GM21825 (cell line): ENCODE data around the gene SEMA3E.

Experiments used
- ATAC-seq: cut with Tn5 transposase; IDR thresholded peaks from one replicate; pipeline ENCODE4 v1.9.1; 2021; ENCODE audit warnings: mild to moderate bottlenecking, moderate library complexity; ENCODE audit not compliant: unreplicated experiment

Gene SEMA3E

DNA sequence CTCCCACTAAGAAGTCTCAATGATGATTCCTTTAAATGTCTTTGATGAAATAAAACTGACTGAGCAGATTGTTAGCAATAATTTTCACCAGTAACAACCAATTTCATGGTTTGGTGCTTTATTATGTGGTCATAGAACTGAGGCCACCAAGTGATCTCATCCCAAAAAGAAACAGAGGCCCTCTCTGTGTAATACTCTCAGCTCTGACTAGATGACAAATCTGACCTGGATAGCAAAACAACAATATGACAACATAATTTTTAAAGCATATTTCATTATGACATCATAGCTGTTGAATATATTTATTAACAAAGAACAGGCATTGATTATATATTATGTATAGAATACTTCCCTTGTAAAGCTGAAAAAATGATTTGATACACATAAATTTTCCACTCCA is 5.9 kb downstream of the SEMA3E start:
- no peak for ATAC-seq

DNA sequence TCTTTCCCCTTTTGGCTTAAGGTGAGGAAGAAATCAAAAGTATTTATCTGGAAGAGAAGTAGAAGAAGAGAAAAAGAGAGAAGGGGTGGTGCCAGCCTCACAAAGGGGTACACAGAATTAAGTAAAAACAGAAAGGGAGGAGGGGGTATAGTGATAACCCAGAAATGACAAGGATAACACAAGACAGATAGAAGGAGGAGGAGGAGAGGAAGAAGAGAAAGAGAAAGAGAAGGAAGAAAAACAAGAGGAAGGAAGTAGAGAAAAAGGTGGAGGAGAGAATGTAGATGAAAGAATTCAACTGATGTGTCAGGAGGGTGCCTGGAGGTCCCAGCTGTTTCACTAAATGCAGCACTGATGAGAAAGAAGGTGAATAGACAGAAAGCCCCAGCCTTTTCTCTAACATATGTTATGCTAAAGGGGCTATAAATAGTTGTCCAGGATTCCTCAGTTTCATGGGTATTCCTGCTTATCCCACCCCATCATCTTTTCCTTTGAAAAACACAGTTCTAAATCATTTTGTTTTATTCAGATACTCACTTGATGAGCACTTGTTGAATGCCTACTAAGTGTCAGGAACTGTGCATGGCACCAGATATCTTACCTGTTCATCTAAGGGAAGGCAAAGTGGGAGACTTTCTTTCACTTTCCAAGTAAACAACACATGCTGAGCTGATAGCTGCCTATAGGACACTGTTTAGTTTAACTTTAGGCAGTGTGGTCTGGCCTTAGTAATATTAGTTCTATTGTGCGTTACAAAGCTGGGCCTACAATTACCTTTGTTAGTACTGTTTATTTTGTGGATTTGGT is 8.0 kb downstream of the SEMA3E start:
- no peak for ATAC-seq

DNA sequence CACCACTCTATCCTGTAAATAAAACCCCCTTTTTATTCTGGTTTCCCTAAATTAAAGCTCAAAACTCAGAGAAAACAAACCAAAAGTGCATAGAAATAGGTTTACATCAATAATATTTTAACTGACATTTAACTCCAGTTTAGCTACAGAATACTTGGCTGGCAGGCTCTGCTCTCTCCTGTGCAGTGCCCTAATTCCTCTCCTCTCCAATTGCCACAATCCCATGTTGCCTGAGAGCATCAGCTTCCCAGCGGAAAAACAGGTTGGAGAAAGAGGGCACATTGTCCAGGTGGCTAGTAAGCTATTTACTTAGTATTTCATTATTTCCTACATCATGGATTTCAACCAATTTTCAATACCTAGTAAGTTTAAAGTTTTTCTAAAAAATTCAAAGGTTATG is 8.7 kb downstream of the SEMA3E start:
- ATAC-seq = no peak

DNA sequence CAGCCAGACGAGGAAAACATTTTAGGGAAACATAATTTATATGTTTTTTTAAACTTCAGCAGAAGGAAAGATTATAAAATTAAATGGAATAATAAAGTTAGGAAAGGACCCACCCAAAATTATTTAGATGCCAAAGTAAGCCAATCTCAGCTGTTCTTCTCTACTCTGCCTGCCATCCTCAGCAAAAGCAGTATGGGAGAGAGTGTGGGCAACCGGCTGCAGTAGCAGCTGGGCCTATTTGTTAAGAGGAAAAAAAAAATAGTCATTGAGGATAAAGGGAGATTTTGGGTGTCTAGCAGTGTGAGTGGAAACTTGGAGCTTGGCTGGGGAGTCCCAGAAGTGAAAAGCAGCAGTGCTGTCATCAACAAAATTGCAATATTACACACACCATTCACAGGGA is 15.4 kb downstream of the SEMA3E start:
- ATAC-seq = no peak

DNA sequence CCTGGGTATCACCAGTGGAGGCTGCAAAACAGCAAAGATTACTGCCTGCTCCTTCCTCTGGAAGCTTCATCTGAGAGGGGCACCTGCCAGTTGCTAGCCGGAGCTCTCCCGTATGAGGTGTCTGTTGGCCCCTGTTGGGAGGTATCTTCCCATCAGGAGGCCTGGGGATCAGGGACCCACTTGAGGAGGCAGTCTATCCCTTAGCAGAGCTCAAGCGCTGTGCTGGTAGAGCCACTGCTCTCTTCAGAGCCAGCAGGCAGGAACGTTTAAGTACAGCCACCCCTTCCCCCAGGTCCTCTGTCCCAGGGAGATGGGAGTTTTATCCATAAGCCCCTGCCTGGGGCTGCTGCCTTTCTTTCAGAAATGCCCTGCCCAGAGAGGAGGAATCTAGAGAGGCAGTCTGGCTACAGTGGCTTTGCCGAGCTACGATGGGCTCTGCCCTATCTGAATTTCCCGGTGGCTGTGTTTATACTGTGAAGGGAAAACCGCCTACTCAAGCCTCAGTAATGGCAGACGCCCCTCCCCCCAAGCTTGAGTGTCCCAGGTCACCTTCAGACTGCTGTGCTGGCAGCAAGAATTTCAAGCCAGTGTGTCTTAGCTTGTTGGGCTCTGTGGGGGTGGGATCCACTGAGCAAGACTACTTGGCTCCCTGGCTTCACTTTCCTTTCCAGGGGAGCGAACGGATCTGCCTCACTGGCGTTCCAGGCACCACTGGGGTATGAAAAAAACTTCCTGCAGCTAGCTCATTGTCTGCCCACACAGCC is 19.6 kb downstream of the SEMA3E start:
- ATAC-seq = no peak

DNA sequence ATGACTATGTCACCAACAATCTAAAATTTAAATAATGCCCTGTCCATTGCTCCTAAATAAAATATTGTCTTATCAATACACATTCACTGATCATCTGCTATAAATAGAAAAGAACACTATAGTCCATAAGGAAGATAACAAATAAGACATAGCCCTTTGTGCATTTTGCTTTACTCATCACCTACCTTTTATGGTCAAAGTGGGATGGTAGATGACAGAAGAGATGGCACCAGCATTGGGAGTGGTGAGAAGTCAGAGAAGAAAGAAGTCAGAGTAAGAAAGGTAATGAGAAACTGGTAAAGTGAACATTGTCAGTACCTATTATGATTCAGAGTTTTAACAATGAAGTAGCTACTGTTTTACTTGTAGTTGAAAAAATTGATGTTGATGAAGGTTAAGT is 31.1 kb downstream of the SEMA3E start:
- no peak for ATAC-seq

DNA sequence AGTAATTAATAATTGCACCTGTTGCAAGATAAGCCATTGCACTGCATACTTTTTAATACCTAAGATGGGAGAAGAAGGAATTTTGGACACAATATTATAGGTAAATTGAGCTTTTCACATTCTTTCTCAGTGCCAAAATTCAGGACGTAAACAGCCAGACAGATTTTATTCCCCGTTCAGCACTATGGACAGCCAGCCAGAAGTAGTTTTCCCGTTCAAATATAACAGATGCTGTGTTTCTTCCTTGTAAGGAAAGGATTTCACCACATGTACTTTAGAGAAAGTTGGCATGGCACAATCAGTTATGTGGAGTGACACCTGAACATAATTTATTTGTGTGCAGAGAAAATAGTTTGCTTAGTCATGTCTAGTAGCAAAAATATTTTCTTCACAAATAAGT is 34.8 kb downstream of the SEMA3E start:
- ATAC-seq = no peak

DNA sequence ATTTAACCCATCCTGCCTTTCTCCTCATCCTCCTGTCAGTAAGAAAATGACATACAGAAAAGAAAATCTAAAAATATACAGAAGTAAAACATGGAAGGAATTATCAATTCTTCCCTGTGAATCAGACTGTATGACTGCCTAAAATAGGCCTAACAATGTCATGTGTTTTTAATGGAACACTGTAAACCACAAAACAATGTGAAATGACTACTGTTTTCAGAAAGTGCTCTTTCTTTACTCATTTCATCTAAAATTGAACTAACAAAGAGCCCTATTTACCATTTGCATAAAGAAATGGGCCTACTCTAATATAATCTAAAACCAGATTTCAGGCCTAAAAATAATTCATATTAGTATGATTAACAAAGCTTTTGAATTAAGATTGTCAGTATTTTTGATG is 35.7 kb downstream of the SEMA3E start:
- ATAC-seq = no peak

DNA sequence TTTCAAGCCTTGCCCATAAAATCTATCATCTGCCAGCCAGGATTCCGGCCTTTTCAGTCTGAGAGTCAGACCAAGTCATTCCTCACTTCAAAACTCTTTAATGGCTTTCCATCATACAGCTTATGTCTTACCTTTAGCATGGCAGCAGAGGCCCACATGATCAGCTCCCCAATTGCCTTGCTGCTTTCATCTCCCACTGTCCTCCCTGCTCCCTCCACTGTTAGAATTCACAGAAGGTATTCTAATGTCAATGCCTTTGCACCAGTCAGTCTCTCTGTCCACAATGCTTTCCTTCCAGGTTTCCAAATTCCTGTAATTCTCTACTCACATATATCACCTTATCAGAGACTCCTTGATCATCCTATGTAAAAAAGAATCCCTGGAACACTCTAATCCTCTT is 37.2 kb downstream of the SEMA3E start:
- ATAC-seq = no peak

DNA sequence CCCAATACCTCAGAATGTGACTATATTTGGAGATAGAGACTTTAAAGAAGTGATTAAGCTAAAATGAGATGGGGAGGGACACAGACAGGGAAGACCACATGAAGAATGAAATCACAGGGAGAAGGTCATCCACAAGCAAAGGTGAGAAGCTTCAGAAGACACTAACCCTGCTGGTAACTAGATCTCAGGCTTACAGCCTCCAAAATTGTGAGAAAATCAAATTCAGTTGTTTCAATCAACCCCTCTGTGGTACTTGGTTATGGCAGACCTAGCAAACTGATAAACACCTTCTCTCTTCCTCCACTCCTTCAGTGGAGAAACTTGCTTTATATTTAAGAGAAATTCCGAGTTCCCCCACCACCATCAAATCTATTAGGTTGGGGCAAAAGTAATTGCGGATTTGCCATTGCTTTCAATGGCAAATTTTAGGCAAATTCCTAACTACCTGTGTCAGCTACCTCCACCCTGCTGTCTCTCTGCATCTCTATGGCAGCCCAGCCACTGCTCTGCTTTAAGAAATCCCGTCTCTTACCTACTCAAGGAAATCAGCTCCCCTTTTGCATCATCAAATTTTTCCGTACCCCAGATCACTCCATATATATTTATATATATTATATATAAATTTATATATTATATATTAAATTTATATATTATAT is 38.2 kb downstream of the SEMA3E start:
- no peak for ATAC-seq

DNA sequence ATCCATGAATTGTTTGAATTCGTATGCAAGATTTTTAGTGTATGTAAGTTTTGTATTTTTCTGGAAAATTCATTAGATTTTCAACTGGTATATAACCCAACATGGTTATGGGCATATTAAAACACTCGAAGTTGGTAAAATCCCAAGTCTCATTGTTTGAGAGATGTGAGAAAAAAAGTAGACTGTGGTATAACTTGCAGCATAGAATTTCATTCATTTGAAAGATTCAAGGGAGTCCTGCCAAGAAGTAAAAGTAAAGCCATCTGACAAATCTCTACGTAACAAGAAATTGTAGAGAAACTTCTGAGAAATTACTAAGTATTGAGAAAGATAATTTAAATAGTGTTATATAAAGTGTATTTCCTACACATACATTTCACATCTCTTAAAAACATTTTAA is 40.2 kb downstream of the SEMA3E start:
- no peak for ATAC-seq

DNA sequence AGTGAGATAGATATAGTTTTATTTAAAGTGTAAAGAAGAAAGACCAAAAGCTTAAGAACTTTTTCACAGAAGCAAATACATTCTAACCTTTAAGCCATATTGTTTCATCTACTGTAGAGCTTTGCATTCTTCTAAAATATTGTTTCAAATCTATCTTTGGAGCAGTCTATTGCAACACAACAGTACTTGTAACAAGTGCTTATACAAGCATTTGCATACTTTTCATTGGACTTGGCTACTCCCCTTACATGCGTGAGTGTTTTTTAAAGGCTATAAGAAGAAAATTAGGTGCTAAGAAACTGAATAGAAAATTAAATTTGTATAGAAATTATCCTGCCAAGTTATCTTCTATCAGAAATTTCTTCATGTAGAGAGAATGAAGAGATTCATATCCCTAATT is 45.3 kb downstream of the SEMA3E start:
- no peak for ATAC-seq

DNA sequence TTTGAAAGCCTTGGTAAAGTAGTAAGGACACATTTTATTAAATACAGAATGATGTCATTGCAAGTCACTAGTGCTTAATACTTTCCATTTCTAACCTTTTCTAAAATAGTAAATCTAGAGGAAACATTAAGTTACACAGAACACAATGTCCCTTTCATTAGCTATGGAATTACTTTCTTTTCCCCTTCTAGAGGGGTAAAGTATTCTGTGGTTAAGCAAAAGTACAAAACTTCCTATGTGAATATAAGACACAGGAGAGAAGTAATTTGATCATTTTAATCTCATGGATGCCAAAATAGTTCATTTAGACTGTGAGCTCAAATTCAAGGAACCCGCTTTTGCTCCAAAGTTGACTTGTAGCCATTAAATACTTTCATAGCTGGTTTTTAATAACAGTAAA is 49.8 kb downstream of the SEMA3E start:
- no peak for ATAC-seq

DNA sequence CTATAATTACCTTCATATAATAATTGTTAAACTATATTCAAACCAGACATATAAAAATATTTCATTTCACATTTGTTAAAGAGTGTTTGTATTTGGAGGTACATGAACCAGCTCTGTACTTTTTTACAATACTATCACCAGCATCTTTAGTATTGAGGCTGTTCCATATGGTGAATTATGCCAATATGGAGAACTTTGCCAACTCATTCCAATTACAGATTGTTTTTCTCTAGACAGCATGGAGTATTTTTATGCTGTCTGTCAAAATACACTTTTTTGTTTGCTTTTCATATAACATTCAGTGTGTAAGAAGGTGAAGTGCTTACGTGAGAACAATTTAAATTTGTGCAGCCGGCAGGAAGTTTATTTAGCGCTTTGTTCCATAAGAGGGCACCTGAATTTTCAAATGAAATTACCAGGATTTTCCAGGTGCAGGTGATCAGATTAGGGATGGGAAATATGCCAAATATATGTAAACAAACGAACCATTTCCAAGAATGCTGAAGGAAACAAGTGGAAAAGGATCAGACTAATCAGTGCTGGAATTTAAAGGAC is 54.9 kb downstream of the SEMA3E start:
- ATAC-seq = no peak

DNA sequence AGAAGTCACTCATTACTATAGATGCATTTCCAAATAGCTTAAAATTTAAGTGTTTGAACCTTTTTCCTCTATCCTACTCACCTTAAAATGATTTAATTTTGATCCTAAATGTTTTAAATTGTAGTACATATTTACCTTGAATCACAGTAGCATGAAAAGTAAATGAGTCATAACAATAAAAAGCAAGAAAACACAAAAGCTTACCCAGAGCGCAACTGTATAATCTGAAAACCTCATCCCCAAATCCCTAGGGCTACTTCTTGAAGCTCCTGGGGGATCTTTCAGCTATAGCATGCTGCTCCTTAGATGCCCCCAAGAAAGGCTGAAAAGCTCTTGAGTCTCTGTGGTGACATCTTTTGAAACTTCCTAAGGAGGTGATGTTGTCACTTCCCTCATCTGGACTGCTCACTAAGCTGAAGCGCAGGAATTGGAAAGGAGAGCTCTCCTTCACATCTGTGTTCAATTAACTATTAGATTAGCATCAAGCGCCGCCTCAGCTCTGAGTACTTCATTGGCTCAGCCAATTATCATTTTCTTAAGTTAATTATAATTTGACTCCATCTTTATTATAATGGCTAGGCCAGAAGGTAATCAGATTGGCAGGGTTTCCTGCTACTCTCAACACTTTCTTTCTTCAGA is 60.2 kb downstream of the SEMA3E start:
- no peak for ATAC-seq

DNA sequence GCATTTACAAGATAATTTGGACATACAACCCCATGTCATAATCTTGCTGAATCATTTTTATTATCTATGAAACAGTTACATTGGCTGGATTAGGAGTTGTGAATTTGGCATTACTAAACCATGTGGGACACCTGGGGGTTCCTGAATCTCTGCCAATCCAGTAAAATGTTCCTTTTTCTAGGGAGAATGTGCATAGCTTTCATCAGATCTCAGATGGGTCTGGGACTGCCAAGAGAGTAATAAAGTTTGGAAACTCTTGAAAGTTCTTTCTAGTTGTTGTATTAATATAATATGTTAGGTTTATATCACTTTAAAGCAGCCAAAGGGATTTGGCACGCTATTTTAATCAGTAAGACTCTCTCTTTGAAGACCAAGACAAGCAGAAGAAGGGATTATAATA is 62.7 kb downstream of the SEMA3E start:
- ATAC-seq = no peak

DNA sequence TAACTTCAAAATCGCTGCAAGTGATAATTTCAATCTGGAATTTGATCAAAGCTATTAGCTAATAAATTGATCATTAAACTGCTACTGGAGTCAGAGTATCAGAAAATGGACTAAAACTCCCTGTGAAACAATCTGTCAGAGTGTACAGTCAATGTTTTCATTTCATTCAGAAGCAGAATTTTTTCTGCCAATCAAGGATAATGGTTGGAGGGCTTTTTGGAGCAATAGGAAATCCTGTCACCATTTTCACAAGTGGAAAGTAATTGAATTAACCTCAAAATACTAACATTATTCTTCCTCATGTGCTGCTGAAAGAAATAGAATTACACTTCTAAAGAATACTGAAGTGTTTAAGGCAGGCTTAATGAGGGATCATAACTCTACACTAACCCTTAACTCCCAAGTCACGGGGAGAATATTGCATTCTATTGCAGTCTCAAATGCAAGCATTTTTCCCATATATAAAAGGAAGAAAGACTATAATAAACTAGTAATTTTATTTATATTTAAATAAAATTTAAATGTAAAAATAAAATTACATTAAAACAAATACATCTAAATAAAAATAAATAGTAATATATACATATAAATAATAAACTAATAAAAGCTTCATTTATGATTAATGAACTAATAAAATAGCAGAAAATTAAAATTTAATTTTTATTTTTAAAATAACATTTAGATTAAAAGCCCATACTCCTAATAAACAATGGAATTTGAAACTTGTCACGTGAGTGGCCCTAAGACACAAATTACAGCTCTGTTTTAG is 67.1 kb downstream of the SEMA3E start:
- no peak for ATAC-seq

DNA sequence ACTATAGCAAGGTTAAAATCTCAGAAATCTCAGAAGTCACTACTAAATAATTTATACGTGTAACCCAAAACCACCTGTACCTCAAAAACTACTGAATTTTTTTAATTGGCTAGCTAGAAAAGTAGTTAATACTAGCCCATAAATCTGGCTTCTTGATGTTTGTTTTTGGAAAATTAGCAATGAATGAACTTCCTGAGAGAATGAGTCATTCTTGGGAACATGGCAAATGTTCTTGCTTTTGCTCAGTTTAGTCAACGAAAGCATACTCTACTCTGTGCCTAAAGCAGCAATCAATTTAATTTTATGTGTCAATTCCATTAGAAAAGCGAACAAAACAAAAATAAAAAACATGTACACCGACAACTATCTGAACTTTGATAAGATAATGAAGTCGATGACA is 69.2 kb downstream of the SEMA3E start:
- ATAC-seq = no peak

DNA sequence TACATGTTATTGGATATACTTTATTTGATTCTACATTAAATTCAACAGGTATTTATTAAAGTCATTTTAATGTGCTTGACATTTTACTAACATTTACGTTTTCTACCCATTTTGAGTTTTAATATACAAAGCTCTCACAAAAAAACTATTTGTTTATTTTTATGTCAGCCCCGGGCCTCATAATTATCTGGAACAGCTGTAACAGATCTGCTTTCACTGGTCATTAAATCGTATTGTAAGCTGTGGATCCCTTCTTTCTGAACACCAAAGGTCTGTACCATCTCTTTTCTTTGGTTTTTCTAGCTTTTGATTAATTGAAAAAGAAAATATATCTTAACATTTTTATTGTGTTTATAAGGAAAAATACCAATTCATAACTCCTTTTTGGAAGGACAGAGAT is 73.5 kb downstream of the SEMA3E start:
- no peak for ATAC-seq

DNA sequence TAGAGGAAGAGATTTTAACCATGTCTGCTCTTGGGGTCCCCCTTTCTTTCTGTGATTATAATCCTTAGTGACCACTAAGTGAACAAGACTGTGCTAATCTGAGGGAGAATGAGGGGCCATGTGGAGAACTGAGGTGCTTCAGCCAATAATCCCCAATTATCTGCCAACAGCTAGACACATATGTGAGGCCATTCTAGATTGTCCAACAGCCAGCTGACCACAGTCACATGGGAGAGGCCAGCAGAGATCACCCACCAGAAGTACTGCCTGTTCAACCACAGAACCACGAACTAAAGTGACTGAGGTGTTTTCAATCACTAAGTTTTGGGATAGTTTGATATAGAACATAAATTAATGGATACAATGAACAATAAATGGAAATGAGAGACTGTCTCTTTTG is 74.3 kb downstream of the SEMA3E start:
- no peak for ATAC-seq
